ENCODE measurements around the gene MRPL40.

- TF ChIP-seq SKIL (IDR thresholded peaks at IDR 0.05; ENCODE audit: low read depth, poor library complexity, severe bottlenecking): no peak
- TF ChIP-seq YY1 (IDR thresholded peaks at IDR 0.05; ENCODE audit: low read depth, low read length): no peak
- TF ChIP-seq GABPA (IDR thresholded peaks at IDR 0.05; ENCODE audit: low read depth): no peak
- TF ChIP-seq RBBP5 (conservative IDR thresholded peaks at IDR 0.05): no peak
- no peak for TF ChIP-seq TARDBP (IDR thresholded peaks at IDR 0.05; ENCODE audit: borderline replicate concordance)
- TF ChIP-seq MAX (IDR thresholded peaks at IDR 0.05; ENCODE audit: low read depth, low read length): no peak
- TF ChIP-seq CBX3 (IDR thresholded peaks at IDR 0.05; ENCODE audit: borderline replicate concordance, low read depth): no peak
- no peak for TF ChIP-seq CTCF (IDR thresholded peaks at IDR 0.05 in 2 of 3, conservative IDR thresholded peaks at IDR 0.05 in 1 of 3; ENCODE audit: control insufficient read depth in 2 of 3, extremely low read depth in 1 of 3, insufficient read depth in 1 of 3, low read depth in 3 of 3, low read length in 3 of 3)
- no peak for TF ChIP-seq RFX5 (IDR thresholded peaks at IDR 0.05; ENCODE audit: low read depth, low read length)
These were observed 1.3 kb upstream of the MRPL40 start for GRCh38 chr22:19430890-19431541.
